GM12875 (cell line): ENCODE results near the gene CCDC174.

ENCODE experiments used
- H3K4me3 ChIP-seq: one replicate; pipeline ENCODE4 v1.5.1; 2011; ENCODE audit warnings: low read depth, low read length, control low read depth
- CTCF ChIP-seq: IDR thresholded peaks from 2 replicates; pipeline ENCODE4 v1.5.1; 2011; ENCODE audit warnings: low read depth, mild to moderate bottlenecking, control low read depth, inconsistent platforms, low read length, moderate library complexity, borderline replicate concordance; ENCODE audit not compliant: insufficient read depth

CCDC174 gene

DNA sequence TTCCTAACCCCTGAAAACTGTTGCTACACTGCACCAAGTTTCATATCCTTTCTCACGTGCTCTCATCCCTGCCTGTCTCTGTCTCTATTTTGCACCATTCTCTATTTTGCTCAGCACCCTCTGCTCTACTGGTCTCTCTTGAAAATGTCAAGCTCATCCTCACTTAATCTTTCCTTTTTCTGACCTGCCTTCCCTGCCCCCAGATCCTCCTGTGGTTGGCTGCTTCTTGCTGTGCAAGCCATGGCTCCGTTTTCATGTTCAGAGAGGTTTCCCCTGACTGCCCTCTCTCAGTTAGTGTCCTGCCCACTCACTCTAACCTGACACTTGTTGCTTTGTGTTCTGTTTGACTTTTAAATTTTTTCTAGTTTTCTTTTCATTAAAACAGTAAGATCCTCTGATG, 6.0 kb downstream of the CCDC174 start:
- no peak for TF ChIP-seq CTCF
- H3K4me3 ChIP-seq = no peak overlapping the region

DNA sequence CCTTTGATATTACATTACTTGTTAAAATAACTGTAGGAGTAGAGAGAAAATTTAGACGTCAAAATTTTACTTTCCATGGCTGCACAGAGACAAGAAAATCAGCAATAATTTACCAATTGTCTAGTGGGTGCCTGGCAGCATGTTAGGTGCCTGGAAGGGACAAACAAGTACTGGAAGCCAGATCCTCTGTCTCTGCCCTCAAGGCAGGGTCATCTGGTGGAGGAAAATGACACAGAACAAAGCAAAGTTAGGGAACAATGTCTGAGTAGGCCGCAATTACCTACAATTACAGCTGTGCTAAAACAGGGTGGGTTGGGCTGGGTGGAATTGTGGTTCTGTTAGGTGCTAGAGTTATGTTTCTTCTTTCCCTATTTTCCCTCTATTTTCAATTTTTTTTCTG, 7.4 kb downstream of the CCDC174 start:
- no peak overlapping the region for H3K4me3 ChIP-seq

GRCh38 chr3:14660942-14661341, 9.4 kb downstream of the CCDC174 start:
- no peak for TF ChIP-seq CTCF
- no peak overlapping the region for H3K4me3 ChIP-seq

More for the DNA sequence above, 7.4 kb downstream of the CCDC174 start:
- TF ChIP-seq CTCF = no peak

GRCh38 chr3:14663396-14664135, 12.0 kb downstream of the CCDC174 start:
- H3K4me3 ChIP-seq = no peak overlapping the region
- TF ChIP-seq CTCF = no peak

DNA sequence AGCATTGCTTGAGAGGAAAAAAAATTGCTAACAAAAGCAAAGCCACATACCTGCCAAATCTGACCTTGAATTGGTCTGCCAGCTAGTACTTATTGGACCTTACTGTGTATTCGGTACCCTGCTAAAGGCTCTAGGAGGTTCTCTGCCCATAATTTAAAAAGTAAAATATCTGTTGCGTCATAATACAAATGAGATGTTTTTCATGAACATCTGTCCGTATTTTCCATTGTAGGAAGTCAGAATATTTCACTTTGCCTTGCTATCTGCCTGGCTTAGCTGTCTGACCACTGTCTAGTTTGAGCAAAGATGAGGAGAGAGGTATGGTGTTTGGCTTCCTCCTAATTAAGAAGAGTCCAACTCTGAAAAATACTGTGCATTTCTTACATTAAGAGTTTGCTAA, 12.6 kb downstream of the CCDC174 start:
- H3K4me3 ChIP-seq = no peak overlapping the region
- no peak for TF ChIP-seq CTCF

- no peak for TF ChIP-seq CTCF
- no peak overlapping the region for H3K4me3 ChIP-seq
Measured at GRCh38 chr3:14672588-14672987, 21.0 kb downstream of the CCDC174 start.

- no peak for TF ChIP-seq CTCF
Measured at GRCh38 chr3:14674841-14675240, 23.3 kb downstream of the CCDC174 start, which contains the start of gene C3orf20. C3orf20 (plus strand) TSS chr3:14675141; CDS start chr3:14682714, 7,573 bp downstream.

More at GRCh38 chr3:14674841-14675240, 23.3 kb downstream of the CCDC174 start, which contains the start of gene C3orf20:
- H3K4me3 ChIP-seq = no peak within 1 kb of the TSS
